HCEC 1CT (cell line): ENCODE data around the gene CCSER2.
"Not testable (repeated sequence)": the region's sequence is repeated elsewhere in the genome, so short reads cannot be mapped to it uniquely, and the experiment has no call there.

ENCODE experiments used
- DNase-seq: peaks from one replicate; pipeline ENCODE4 v3.0.0-alpha.2; 2017

Gene CCSER2

GRCh38 chr10:84401854-84402611 lies 73.6 kb downstream of the CCSER2 start:
- DNase-seq = no peak

- no peak for DNase-seq
These were observed 76.4 kb downstream of the CCSER2 start for GRCh38 chr10:84404783-84405182.

GRCh38 chr10:84405662-84406061 lies 77.3 kb downstream of the CCSER2 start:
- DNase-seq = no peak

- DNase-seq = no peak
These were observed 78.2 kb downstream of the CCSER2 start for GRCh38 chr10:84406561-84406960.

GRCh38 chr10:84407388-84408049 lies 79.1 kb downstream of the CCSER2 start:
- no peak for DNase-seq

GRCh38 chr10:84412482-84412881 lies 84.1 kb downstream of the CCSER2 start:
- no peak for DNase-seq

DNA sequence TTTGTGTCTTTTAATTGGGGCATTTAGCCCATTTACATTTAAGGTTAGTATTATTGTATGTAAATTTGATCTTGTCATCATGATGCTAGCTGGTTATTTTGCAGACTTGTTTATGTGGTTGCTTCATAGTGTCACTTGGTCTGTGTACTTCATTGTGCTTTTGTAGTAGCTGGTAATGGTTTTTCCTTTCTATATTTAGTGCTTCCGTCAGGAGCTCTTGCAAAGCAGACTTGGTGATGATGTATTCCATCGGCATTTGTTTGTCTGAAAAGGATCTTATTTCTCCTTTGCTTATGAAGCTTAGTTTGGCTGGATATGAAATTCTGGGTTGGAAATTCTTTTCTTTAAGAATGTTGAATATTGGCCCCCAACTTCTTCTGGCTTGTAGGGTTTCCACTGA lies 85.7 kb downstream of the CCSER2 start:
- DNase-seq = not testable (repeated sequence)

- no peak for DNase-seq
These were observed 87.3 kb downstream of the CCSER2 start for GRCh38 chr10:84415539-84416244.

DNA sequence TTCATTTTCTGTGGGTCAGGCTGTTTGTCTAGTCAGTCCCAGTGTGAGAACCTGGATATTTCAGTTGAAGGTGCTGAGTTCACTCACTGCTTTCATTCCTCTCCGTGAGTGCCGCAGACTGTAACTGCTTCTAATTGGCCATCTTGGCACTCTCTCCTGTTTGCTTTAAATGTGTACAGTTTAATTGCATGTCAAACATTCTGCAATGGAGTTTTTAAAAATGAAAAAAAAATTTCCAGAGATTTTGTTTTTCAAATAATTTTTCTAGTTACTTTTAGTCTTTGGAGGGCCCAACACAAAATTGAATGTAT lies 87.8 kb downstream of the CCSER2 start:
- no peak for DNase-seq

- peak; percentile 17 for DNase-seq
These were observed 95.3 kb downstream of the CCSER2 start for GRCh38 chr10:84423719-84424118.

- peak; percentile 94 for DNase-seq
These were observed 96.4 kb downstream of the CCSER2 start for GRCh38 chr10:84424731-84425167.

GRCh38 chr10:84427903-84428650 lies 99.7 kb downstream of the CCSER2 start:
- DNase-seq = no peak

GRCh38 chr10:84428711-84429110 lies 100.3 kb downstream of the CCSER2 start:
- DNase-seq = no peak

DNA sequence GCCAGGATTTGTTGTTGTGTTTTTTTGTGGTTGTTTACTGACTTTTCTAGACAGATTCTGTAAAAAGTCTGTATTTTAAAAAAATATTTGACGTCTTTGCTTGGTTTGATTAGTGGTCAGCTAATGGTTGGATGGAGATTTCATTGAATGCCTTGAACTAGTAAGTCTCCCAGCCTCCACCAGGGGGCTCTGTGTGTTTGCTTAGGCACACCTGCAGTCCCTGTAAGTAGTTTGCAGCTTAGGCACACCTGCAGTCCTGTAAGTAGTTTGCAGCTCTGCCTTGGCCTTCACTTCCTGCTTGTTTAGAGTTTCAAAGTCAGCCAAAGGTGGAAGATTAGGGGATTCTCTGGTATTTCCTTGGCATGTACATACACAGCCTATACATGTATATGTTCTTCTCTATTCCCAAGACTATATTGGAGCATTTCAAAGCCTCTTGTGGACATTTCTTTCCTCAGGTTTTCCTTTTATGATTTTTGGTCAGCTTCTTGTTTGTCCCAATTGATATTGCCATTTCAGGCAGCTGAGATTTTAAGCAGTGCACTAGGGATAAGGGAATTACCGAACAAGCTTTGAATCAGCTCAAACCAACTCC lies 101.6 kb downstream of the CCSER2 start:
- DNase-seq = peak; percentile 60

GRCh38 chr10:84432891-84433290 lies 104.5 kb downstream of the CCSER2 start:
- no peak for DNase-seq

DNA sequence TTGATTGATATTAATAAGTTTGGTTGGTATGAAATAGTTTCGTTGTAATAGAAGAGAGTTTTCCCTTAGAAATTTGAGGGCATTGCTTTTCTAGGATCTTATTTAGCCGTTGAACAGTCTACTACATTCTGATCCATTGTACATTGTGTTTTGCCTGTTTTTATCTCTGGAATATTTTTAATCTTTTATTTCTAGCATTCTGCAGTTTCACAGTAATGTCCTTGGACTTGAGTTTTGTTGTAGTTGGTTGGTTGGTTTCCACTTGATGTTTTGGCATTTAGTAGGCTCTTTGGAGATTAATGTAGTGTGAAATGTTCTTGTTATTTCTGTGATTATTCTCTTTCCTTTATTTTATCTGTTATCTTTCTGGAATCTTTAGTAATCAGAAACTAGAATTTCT lies 112.4 kb downstream of the CCSER2 start:
- DNase-seq = no peak

- DNase-seq = no peak
These were observed 119.5 kb downstream of the CCSER2 start for GRCh38 chr10:84447701-84448400.

DNA sequence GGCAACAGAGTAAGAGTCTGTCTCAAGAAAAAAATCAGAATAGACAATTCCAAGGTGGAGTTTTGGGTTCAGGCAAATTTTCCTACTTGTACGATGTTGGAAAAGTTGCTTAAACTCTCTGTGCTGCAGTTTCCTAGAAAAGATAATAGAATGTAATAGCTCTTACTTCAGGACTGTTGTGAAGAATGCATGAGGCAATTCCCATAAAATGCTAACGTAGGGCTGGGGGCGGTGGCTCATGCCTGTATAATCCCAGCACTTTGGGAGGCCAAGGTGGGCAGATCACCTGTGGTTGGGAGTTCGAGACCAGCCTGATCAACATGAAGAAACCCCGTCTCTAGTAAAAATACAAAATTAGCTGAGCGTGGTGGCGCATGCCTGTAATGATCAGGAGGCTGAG lies 121.0 kb downstream of the CCSER2 start:
- DNase-seq = not testable (repeated sequence)

GRCh38 chr10:84452003-84452402 lies 123.6 kb downstream of the CCSER2 start:
- peak; percentile 7 for DNase-seq

- DNase-seq = no peak
These were observed 124.9 kb downstream of the CCSER2 start for GRCh38 chr10:84453303-84453702.

DNA sequence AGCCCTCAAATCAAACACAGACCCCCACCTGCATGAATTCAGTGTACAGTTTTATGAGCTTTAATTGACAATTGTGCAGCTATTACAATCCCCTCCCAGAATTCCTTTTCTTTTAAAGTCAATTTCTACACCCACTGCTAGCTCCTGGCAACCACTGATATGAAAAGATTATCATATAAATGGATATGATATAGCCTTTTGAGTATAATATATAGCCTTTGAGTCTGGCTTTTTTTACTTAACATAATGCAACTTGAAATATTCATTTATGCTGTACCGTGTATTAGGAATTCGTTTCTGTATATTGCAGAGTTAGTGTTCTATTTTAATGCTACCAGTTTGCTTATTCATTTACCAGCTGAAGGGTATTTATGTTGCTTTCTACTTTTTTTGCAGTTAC lies 127.7 kb downstream of the CCSER2 start:
- no peak for DNase-seq

- no peak for DNase-seq
These were observed 132.1 kb downstream of the CCSER2 start for GRCh38 chr10:84460520-84460919.
